Esophagus muscularis mucosa (tissue), 3 donors: ENCODE data around the gene NBEA.

Source experiments
- POLR2A ChIP-seq: fragments of 450-650 bp; IDR thresholded peaks from one replicate; pipeline ENCODE4 v1.6.1; 2017; ENCODE audit warnings: antibody characterized with exemption, moderate library complexity, mild to moderate bottlenecking, low read depth
- TF ChIP-seq, protein P1 (sequence below), 3 experiments: fragments of 200-600 bp in 2 of 3; fragments of 450-650 bp in 1 of 3; sonication (generic) in 2 of 3; IDR thresholded peaks; one replicate each; pipeline ENCODE4 v1.5.1; 2017 to 2019; ENCODE audit warnings: antibody characterized with exemption in 3 of 3, mild to moderate bottlenecking in 2 of 3, moderate library complexity in 1 of 3

- TF ChIP-seq, protein P1, sequence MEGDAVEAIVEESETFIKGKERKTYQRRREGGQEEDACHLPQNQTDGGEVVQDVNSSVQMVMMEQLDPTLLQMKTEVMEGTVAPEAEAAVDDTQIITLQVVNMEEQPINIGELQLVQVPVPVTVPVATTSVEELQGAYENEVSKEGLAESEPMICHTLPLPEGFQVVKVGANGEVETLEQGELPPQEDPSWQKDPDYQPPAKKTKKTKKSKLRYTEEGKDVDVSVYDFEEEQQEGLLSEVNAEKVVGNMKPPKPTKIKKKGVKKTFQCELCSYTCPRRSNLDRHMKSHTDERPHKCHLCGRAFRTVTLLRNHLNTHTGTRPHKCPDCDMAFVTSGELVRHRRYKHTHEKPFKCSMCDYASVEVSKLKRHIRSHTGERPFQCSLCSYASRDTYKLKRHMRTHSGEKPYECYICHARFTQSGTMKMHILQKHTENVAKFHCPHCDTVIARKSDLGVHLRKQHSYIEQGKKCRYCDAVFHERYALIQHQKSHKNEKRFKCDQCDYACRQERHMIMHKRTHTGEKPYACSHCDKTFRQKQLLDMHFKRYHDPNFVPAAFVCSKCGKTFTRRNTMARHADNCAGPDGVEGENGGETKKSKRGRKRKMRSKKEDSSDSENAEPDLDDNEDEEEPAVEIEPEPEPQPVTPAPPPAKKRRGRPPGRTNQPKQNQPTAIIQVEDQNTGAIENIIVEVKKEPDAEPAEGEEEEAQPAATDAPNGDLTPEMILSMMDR (IDR thresholded peaks at IDR 0.05): no peak
- no peak for TF ChIP-seq POLR2A
Measured at GRCh38 chr13:35146686-35147085, 204.6 kb downstream of the NBEA start.
